Fibroblast of skin of left biceps (primary cell): ENCODE results near the gene NMS.

Experiments
- DNase-seq, 2 experiments: peaks; one replicate each; pipeline ENCODE4 v3.0.0-alpha.2; 2013; ENCODE audit warnings: low read depth in 2 of 2

NMS gene

DNA sequence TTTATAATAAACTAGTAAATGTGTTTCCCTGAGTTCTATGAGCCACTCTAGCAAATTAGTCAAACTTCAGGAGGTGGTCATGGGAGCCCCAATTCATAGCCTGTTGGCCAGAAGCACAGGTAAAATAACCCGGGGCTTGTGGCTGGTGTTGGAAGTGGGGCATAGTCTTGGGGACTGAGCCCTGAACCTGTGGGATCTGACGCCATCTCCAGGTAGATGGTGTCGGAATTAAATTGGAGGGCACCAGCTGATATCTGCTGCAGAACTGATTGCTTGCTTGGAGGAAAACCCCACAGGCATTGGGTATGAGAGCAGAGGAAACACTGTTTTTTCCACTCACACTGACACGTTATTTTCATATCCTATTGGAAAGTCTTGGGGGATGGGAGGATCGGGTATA lies 14.1 kb downstream of the NMS start:
- no peak for DNase-seq

DNA sequence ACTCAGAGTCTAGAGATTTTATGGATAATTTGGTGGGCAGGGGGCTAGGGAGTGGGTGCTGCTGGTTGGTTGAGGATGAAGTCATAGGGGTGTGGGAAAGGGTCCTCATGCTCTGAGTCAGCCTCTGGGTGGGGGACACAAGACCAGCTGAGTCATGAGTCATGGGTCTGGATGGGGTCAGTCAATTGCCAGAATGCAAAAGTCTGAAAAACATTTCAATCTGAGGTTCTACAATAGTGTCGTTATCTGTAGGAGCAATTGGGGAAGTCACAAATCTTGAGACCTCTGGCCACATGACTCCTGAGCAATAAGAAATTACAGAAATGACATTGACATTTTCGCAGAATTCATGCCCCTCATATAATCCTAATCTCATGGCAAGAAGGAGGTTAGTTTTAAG lies 15.1 kb downstream of the NMS start:
- DNase-seq, result no peak

DNA sequence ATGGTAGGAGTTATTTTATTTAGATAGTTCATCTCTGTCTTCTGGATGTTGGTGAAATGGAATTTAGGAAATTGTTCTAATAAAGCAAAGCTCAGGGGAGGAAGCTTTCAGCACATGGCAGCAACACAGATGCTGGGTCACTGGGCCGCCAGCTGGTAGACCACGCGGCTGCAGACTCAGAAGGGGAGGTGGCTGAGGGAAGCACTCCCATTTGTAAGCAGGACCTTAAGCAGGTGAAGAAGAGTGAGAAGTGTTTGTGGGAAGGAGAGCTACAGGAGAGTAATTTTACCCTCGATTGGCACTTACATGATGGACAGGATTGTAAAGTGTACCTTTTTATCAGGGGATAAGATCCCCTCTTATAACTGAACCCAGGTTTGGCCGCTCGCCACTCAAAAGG lies 24.4 kb downstream of the NMS start:
- DNase-seq, result no peak

DNA sequence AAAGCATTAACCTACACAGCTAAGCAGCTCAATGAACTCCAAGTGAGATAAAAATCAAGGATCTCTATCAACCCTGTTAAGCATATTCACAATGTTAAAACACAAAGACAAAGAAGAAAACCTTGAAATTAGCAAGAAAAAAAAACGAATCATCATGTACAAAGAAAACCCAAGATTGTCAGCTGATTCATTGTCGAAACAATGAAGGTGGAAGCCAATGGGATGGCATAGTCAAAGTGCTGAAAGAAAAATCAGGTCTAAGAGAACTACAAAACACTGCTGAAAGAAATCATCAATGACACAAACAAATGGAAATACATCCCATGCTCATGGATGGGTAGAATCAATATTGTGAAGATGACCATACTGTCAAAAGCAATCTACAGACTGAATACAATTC lies 32.5 kb downstream of the NMS start:
- no peak for DNase-seq

DNA sequence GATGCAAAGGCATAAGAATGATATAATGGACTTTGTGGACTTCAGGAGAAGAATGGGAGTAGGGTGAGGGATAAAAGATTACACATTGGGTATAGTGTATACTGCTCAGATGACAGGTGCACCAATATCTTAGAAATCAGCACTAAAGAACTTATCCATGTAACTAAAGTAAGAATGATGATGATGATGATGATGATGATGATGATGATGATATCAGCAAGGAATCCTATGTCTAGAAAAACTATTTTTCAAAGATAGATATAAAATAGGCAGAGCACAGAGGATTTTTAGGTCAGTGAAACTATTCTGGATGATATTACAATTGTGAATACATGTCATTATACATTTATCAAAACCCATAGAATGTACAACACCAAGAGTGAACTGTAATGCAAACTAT lies 34.3 kb downstream of the NMS start:
- DNase-seq, result no peak

DNA sequence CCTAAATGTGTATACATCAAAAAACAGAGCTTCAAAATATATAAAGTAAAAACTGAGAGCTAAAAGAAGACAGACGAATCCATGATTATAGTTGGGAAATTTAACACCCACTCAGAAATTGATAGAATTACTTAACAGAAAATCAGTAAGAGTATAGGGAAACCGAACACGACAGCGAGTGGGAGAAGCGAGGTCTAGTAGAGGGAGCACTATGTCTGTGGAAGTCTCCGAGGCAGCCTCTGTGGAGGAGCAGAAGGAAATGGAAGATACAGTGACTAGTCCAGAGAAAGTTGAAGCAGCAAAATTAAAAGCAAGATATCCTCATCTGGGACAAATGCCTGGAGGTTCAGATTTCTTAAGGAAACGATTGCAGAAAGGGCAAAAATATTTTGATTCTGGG lies 38.8 kb downstream of the NMS start:
- no peak for DNase-seq

DNA sequence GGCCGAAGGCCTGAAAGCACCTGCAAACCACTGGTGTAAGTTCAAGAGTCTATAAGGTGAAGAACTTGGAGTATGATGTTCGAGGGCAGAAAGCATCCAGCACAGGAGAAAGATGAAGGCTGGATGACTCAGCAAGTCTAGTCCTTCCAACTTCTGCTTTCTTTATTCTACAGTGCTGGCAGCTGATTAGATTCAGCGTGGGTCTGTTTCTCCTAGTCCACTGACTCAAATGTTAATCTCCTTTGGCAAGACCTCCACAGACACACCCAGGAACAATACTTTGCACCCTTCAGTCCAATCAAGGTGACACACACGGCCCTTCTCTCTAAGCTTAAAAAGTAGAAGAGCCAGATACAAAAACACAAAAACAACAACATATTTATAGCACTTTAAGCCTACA lies 43.4 kb downstream of the NMS start:
- DNase-seq, result no peak

DNA sequence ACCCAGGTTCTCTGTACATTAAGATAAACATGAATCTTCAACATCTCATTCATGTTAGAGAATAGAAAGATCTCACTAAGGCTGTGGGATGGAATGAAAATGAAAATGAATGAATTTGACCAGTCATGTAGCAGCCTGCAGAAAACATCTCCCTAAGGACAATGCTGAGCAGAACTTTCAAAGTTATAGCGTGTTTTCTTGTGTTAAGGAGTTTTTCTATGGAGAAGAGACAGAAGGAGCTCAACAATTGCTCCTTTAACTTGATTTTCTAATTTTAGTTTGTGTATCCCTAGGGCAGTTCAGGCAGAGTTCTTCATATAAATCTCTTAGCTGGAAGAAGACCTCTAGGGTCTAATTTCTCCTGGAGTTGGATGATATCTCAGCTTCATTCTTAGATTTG lies 47.3 kb downstream of the NMS start:
- no peak for DNase-seq

DNA sequence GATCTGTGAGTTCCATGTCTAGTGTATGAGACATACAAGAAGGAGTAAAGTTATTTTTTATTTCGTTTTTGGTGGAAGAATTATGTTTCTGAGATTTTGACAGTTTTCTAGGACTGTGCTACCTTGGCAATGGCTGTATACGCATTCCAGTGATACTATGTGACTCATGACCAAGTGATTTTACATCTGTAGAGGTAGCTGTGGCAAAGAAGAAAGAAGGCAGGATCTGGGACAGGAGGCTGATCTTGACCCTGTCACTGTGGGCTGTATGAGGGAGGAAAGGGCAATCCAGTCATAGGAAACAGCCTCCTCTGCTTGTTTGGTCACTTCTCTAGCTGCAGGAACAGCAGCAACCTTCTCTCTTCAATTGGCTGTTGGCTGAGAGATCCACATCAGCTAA lies 48.5 kb downstream of the NMS start:
- no peak for DNase-seq

DNA sequence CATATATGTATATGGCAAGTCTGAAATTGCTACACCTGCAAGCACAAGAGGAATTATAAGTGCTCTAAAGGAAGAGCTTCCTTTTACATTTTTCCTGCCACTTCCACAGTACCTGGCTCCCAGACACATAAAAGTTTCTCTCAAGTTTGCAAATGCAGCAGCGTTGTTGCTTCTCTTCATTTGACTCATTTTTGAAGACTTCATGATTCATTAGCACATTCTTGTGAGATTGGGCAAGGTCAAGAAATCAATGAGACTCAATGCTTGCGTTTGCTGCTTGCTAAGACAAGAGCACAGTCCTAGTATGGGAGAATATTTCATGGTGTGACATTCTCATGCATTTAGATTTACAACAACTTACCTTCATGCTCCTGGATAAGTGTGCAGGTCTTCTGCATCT lies 49.9 kb downstream of the NMS start:
- DNase-seq, result no peak

DNA sequence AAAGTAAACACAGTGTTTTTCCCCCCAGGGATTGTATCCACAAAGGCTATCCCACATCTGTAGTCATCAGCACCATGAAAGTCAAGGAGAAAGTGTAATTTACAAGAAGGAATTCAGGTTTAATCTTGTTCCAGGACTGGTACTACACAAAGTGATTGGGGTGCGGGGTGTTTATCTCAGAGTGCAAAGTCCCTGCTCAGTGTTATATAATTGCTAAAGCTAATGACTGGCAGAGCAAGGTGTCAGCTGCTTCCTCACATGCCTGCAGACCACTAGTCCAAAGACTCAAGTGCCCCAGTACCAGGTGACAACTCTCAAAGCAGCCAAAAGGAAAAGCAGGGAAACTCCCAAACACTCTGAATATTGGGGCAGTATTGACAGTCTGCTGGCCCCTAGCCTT lies 52.1 kb downstream of the NMS start:
- no peak for DNase-seq

DNA sequence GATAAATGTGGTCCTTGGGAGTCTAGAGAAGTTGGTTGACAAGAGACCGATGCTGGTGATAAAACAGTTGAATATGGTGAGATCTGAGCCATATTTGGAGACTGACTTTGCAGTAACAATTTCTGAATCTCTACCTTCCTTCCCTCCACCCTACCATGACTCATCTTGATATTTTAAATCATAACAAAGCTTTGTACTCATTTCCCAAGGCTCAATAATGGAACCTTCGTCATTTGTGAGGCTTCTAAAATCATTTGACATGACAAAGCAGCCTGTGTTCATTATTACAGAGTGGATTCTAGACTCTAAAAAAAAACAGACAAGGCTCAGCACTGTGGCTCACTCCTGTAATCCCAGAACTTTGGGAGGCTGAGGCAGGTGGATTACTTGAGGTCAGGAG lies 54.0 kb downstream of the NMS start:
- DNase-seq, result no peak

DNA sequence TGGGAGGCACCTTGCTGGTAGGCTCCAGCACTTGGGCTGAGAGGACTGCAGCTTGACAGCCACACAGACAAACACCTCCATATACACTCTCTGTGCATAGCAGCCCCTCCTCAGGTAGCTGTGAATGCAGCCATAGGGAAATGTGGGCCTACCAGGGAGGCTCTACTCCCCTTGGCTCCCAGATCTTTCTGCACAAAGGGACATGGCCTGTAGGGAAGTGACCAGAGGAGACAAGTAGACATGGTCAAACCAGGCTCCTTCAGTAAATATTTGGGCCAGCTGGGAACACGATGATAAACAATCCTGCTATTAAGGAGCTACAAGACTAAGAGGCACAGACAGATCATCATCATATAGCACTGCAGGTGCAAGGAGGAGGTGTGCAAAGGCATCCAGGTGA lies 56.6 kb downstream of the NMS start:
- no peak for DNase-seq

DNA sequence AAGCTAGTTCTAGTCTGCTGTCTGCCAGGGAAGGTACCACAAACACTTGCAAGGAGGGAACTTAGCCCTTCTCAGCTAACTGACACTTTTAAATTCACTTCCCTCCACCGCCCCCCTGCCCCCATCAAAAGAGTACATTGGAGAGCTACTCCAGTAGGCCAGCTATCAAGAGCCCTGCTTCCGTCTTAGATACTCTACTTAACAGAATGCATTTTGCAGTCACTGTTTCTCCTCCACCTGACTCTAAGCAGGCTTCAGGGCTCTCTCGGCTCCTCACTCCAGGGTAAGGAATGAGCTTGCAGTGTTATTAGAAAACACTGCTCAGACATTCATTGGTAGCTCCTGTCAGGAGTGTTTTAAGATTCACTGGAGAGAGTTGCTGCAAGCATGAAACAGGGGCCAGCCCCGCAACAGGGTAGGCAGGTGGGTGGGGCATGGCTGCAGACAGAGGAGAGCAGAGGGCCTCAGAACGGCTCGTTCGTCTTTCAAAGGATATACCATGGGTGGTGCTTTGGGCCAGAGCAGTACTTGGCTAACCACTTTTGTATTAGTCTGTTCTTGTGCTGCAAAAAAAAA lies 57.2 kb downstream of the NMS start:
- no peak for DNase-seq

DNA sequence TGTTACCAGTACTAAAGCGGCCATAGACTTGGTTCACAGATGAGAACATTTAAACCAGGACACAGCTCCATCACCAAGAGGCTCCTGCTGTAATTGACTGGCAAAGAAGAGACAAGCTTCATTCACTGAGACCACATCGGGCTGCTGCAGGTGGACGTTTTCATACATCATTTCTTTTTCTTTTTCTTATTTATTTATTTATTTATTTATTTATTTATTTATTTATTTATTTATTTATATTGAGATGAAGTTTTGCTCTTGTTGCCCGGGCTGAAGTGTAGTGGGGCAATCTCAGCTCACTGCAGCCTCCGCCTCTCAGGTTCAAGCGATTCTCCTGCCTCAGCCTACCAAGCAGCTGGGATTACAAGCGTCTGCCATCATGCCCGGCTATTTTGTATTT lies 58.9 kb downstream of the NMS start:
- DNase-seq, result no peak

DNA sequence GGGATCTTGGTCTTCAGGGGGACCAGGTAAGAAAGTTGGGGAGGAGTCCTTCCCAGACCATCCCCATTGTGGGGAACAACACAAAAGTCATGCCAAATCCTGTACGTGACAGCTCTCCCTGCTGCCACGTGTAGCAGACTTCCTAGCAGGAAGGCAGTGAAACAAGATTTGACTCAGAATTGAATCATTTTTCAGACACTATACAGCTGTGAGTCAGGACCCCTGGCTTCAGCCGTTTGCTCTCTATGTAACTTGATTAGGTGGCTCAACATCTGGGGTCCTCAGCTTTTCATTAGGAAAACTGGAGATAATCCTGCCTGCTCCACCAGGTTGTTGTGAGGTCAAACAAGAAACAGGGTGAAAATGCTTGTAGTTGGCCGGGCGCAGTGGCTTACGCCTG lies 59.6 kb downstream of the NMS start:
- no peak for DNase-seq
